Upper lobe of right lung (tissue), 1 donor: ENCODE measurements around the gene HERC2. TPM values are rescaled to one million over a fixed set of nuclear protein-coding genes. Genes with fewer than 3 reads are reported as not detected.
"Not testable (repeated sequence)": the region's sequence is repeated elsewhere in the genome, so short reads cannot be mapped to it uniquely, and the experiment has no call there.

ENCODE experiments used
- ATAC-seq: fragments of 200-7000 bp; cut with Tn5 transposase; one replicate; pipeline ENCODE4 v1.9.1; 2020; ENCODE audit warnings: mild to moderate bottlenecking, moderate library complexity
- DNase-seq: peaks from one replicate; pipeline ENCODE4 v3.0.0-alpha.2; 2020
- H3K27ac ChIP-seq: fragments of 200-600 bp; one replicate; pipeline ENCODE4 v1.8.0; 2022
- H3K27me3 ChIP-seq: fragments of 200-600 bp; one replicate; pipeline ENCODE4 v1.8.0; 2022; ENCODE audit warnings: mild to moderate bottlenecking
- H3K36me3 ChIP-seq: fragments of 200-600 bp; one replicate; pipeline ENCODE4 v1.8.0; 2022
- H3K4me1 ChIP-seq: fragments of 200-600 bp; one replicate; pipeline ENCODE4 v1.8.0; 2022
- H3K4me3 ChIP-seq: fragments of 200-600 bp; one replicate; pipeline ENCODE4 v1.8.0; 2022; ENCODE audit warnings: mild to moderate bottlenecking
- H3K9me3 ChIP-seq: fragments of 200-600 bp; one replicate; pipeline ENCODE4 v1.8.0; 2022
- CTCF ChIP-seq: fragments of 200-600 bp; IDR thresholded peaks from one replicate; pipeline ENCODE4 v1.8.0; 2022; ENCODE audit warnings: antibody characterized with exemption
- intact Hi-C: fragments of 100-400 bp; cut with DNase I; formaldehyde crosslinking; loops from one replicate; pipeline ENCODE4 v1.11.0; 2022
- total RNA-seq: library from RNA; stranded (reverse); fragmentation: NEBNext Ultra II Directional; extraction: Animal tissue kit (Norgen Biotek cat#: 25700); gene quantifications from one replicate; pipeline ENCODE4 v1.2.1, GENCODE V29; 2021
- donor health status: DM: no; HTN: yes; CAD: no; lungs with severe emphysema.

The HERC2 gene
- total RNA-seq, 1 donor from 2014 or later = 56.9 TPM

- DNase-seq (peak; percentile 39), ATAC-seq (peak; percentile 28)
- H3K27ac ChIP-seq = no peak overlapping the region
- no peaks in the 10 kb centered on the region for H3K9me3 ChIP-seq
- no peaks in the 10 kb centered on the region for H3K27me3 ChIP-seq
- H3K36me3 ChIP-seq = peaks cover 52% of the 10 kb centered on the region
- TF ChIP-seq CTCF = peak; percentile 69
- H3K4me3 ChIP-seq = no peak overlapping the region
- H3K4me1 ChIP-seq = no peaks in the 10 kb centered on the region
- intact Hi-C loops = no loop called here
Observed at GRCh38 chr15:28125673-28126651, 196.0 kb downstream of the HERC2 start.

DNA sequence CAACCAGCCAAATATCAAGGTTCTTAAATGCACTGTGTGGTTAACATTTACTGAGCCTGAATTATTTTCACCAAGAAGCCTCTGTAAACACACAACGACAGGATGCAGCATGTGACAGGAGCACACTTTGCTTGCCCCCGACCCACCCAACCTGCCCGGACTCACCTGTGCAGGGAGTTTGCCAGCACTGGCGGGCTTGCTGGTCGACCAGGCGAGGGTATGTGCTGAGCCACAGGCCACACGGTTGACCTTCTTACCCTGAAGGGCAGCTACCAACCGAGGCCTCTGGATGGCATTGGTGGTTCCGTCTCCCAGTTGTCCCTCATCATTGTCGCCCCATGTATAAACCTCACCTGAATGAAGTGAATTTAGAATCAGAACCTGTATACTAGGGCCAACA lies 197.1 kb downstream of the HERC2 start:
- H3K36me3 ChIP-seq = peaks cover 53% of the 10 kb centered on the region
- ATAC-seq = no peak

GRCh38 chr15:28123408-28124023 lies 198.5 kb downstream of the HERC2 start:
- Histone ChIP-seq H3K4me3 (no peak overlapping the region), H3K27me3 (no peaks in the 10 kb centered on the region), H3K27ac (no peak overlapping the region), H3K36me3 (peaks cover 60% of the 10 kb centered on the region), H3K9me3 (no peaks in the 10 kb centered on the region), H3K4me1 (no peaks in the 10 kb centered on the region)
- intact Hi-C loops = no loop called here
- peak; percentile 63 for TF ChIP-seq CTCF
- peak; percentile 86 for ATAC-seq
- DNase-seq = peak; percentile 73

More for the DNA sequence above, 197.1 kb downstream of the HERC2 start:
- H3K27ac ChIP-seq = no peak overlapping the region
- no peak overlapping the region for H3K4me3 ChIP-seq
- H3K9me3 ChIP-seq = no peaks in the 10 kb centered on the region
- no peaks in the 10 kb centered on the region for H3K4me1 ChIP-seq
- TF ChIP-seq CTCF = no peak
- H3K27me3 ChIP-seq = no peaks in the 10 kb centered on the region
- intact Hi-C loops = no loop called here
- peak; percentile 58 for DNase-seq

GRCh38 chr15:28122038-28122949 lies 199.7 kb downstream of the HERC2 start:
- DNase-seq = peak; percentile 61
- Histone ChIP-seq H3K27ac (no peak overlapping the region), H3K9me3 (no peaks in the 10 kb centered on the region), H3K4me3 (no peak overlapping the region), H3K36me3 (peaks cover 64% of the 10 kb centered on the region), H3K27me3 (no peaks in the 10 kb centered on the region), H3K4me1 (no peaks in the 10 kb centered on the region)
- ATAC-seq = no peak
- no peak for TF ChIP-seq CTCF
- intact Hi-C loops = no loop called here

- peaks cover 67% of the 10 kb centered on the region for H3K36me3 ChIP-seq
- H3K27me3 ChIP-seq, ATAC-seq, H3K4me3 ChIP-seq, H3K27ac ChIP-seq, H3K4me1 ChIP-seq, intact Hi-C loops, H3K9me3 ChIP-seq: not testable (repeated sequence)
- peak; percentile 30 for DNase-seq
Observed at GRCh38 chr15:28121577-28121976, 200.4 kb downstream of the HERC2 start.
